HG02870 (cell line): ENCODE data around the gene FAM53A.
"Not testable (repeated sequence)": the region's sequence is repeated elsewhere in the genome, so short reads cannot be mapped to it uniquely, and the experiment has no call there.

Source experiments
- ATAC-seq: cut with Tn5 transposase; IDR thresholded peaks from one replicate; pipeline ENCODE4 v1.9.1; 2021; ENCODE audit warnings: mild to moderate bottlenecking, moderate library complexity; ENCODE audit not compliant: unreplicated experiment

The FAM53A gene

GRCh38 chr4:1641671-1642070, 42.4 kb downstream of the FAM53A start:
- no peak for ATAC-seq

- ATAC-seq, result not testable (repeated sequence)
These were observed 43.2 kb downstream of the FAM53A start for GRCh38 chr4:1640716-1641503.

GRCh38 chr4:1640190-1640589, 43.9 kb downstream of the FAM53A start:
- ATAC-seq, result no peak

- ATAC-seq, result no peak
These were observed 44.7 kb downstream of the FAM53A start for GRCh38 chr4:1639299-1639868.

GRCh38 chr4:1638873-1639272, 45.2 kb downstream of the FAM53A start:
- no peak for ATAC-seq

- ATAC-seq, result no peak
These were observed 45.9 kb downstream of the FAM53A start for GRCh38 chr4:1638272-1638598.

- ATAC-seq, result no peak
These were observed 46.4 kb downstream of the FAM53A start for GRCh38 chr4:1637580-1638271.

GRCh38 chr4:1636490-1637211, 47.5 kb downstream of the FAM53A start:
- ATAC-seq, result no peak

- ATAC-seq, result no peak
These were observed 48.6 kb downstream of the FAM53A start for GRCh38 chr4:1635464-1635863.

- ATAC-seq, result no peak
These were observed 50.1 kb downstream of the FAM53A start for GRCh38 chr4:1633993-1634392.

GRCh38 chr4:1632109-1633104, 51.7 kb downstream of the FAM53A start:
- ATAC-seq, result no peak

- ATAC-seq, result no peak
These were observed 53.0 kb downstream of the FAM53A start for GRCh38 chr4:1631136-1631535.

GRCh38 chr4:1630266-1630665, 53.8 kb downstream of the FAM53A start:
- no peak for ATAC-seq

- no peak for ATAC-seq
These were observed 54.4 kb downstream of the FAM53A start for GRCh38 chr4:1629699-1630083.

- ATAC-seq, result no peak
These were observed 55.0 kb downstream of the FAM53A start for GRCh38 chr4:1628892-1629698.

- no peak for ATAC-seq
These were observed 56.4 kb downstream of the FAM53A start for GRCh38 chr4:1627417-1628313.

GRCh38 chr4:1626941-1627340, 57.2 kb downstream of the FAM53A start:
- no peak for ATAC-seq

GRCh38 chr4:1626151-1626550, 58.0 kb downstream of the FAM53A start:
- ATAC-seq, result no peak
